ENCODE results near the gene PICK1. TPM values are rescaled to one million over a fixed set of nuclear protein-coding genes. Genes with fewer than 3 reads are reported as not detected.

PICK1 gene
- total and polyA plus RNA-seq, 2 of the 13 experiments (the other 11 are each of a cell fraction or from before 2014, with no cell fraction given) = 19.3 to 25.3 TPM

- TF ChIP-seq SMARCE1 (IDR thresholded peaks at IDR 0.05; ENCODE audit: borderline replicate concordance) = no peak
- no peak for TF ChIP-seq ZNF513 (CRISPR knock-in tag; conservative IDR thresholded peaks at IDR 0.05)
- no peak for TF ChIP-seq SPEN (CRISPR knock-in tag; IDR thresholded peaks at IDR 0.05; ENCODE audit: low read depth)
- no peak for TF ChIP-seq SP140L (CRISPR knock-in tag; IDR thresholded peaks at IDR 0.05; ENCODE audit: borderline replicate concordance)
- TF ChIP-seq ZSCAN25 (CRISPR knock-in tag; IDR thresholded peaks at IDR 0.05) = no peak
- no peak for TF ChIP-seq RFX1 (IDR thresholded peaks at IDR 0.05)
- TF ChIP-seq CENPX (CRISPR knock-in tag; IDR thresholded peaks at IDR 0.05) = no peak
- no peak for TF ChIP-seq EED (CRISPR knock-in tag; IDR thresholded peaks at IDR 0.05)
- TF ChIP-seq CREBL2 (CRISPR knock-in tag; IDR thresholded peaks at IDR 0.05; ENCODE audit: borderline replicate concordance) = no peak
These were observed 19.9 kb downstream of the PICK1 start (continued) for GRCh38 chr22:38077096-38077495.

- no peak for DNase-seq (ENCODE audit: low spot score)
- TF ChIP-seq ELK4 (CRISPR knock-in tag; IDR thresholded peaks at IDR 0.05; ENCODE audit: borderline replicate concordance) (no peak), CENPBD1 (CRISPR knock-in tag; IDR thresholded peaks at IDR 0.05; ENCODE audit: borderline replicate concordance, low read depth) (no peak), KAT7 (CRISPR knock-in tag; IDR thresholded peaks at IDR 0.05; ENCODE audit: borderline replicate concordance) (no peak), ZNF878 (CRISPR knock-in tag; IDR thresholded peaks at IDR 0.05) (no peak), ETV6 (CRISPR knock-in tag; conservative IDR thresholded peaks at IDR 0.05) (no peak)
- no TSS peak for BruUV-seq (replicated peaks)
- Histone ChIP-seq H3K9ac (ENCODE audit: insufficient read depth, low read depth, low read length) (no peak overlapping the region), H3K79me2 (ENCODE audit: insufficient read depth, low read length) (no peaks in the 10 kb centered on the region), H3K4me3 (replicated peaks in 1 of 3; ENCODE audit: insufficient read depth in 1 of 3, low read depth in 2 of 3, low read length in 3 of 3) (no peak overlapping the region), H3K36me3 (replicated peaks in 1 of 2; ENCODE audit: control insufficient read depth in 1 of 2, insufficient read depth in 2 of 2, low read length in 2 of 2) (peaks cover 4 to 10% of the 10 kb centered on the region in 2 experiments; a peak in 4 of 5 replicates), H4K20me1 (ENCODE audit: insufficient read depth, low read length) (no peaks in the 10 kb centered on the region), H3K4me2 (ENCODE audit: low read depth, low read length) (no peak overlapping the region), H3K4me1 (ENCODE audit: insufficient read depth, low read length) (no peaks in the 10 kb centered on the region), H3K27me3 (ENCODE audit: control insufficient read depth in 1 of 2, insufficient read depth in 2 of 2, low read length in 2 of 2) (no peaks in the 10 kb centered on the region), H3K27ac (ENCODE audit: extremely low read length, insufficient read depth, low read length) (no peak overlapping the region), H3K9me3 (ENCODE audit: low read length) (no peaks in the 10 kb centered on the region), H2AFZ (ENCODE audit: low read length) (no peak overlapping the region)
- no peak for ATAC-seq
- FAIRE-seq = no peak
- in situ Hi-C loops (cut with HindIII; ENCODE audit: extremely low pct_ligation_motif_present, low pct_unique_long_range_greater_than_20kb) (no loop called here), intact Hi-C loops (cut with micrococcal nuclease; ENCODE audit: unreplicated experiment) (no loop called here)
- ChIA-PET CTCF (ENCODE audit: low intra/inter-chr PET ratio, low total read pairs) (no interaction called here), POLR2A (no interaction called here)
- WGBS (ENCODE audit: low lambda C conversion rate) = 75% methylated on average over 4 of the region's 14 CpGs
These were observed 20.4 kb downstream of the PICK1 start for GRCh38 chr22:38077595-38077994.

Data from HepG2 (cell line).